ENCODE measurements around the gene CHCHD3. TPM values are rescaled to one million over a fixed set of nuclear protein-coding genes. Genes with fewer than 3 reads are reported as not detected.

The CHCHD3 gene
- total RNA-seq, 1 experiment from 2014 or later, result 102 TPM

GRCh38 chr7:133054162-133054840, 27.6 kb downstream of the CHCHD3 start:
- Mint-ChIP-seq H3K36me3 (ENCODE audit: insufficient read depth, unreplicated experiment) (peaks cover 5% of the 10 kb centered on the region), H3K27me3 (ENCODE audit: insufficient read depth, unreplicated experiment) (no peaks in the 10 kb centered on the region), H3K9me3 (ENCODE audit: unreplicated experiment) (no peaks in the 10 kb centered on the region), H3K4me1 (ENCODE audit: low read depth, unreplicated experiment) (peaks cover 16% of the 10 kb centered on the region), H3K4me3 (ENCODE audit: unreplicated experiment) (no peak overlapping the region), H3K27ac (ENCODE audit: unreplicated experiment) (no peak overlapping the region)
- intact Hi-C loops (cut with micrococcal nuclease; ENCODE audit: unreplicated experiment), result no loop called here
- no peak overlapping the region for H3K4me3 ChIP-seq (ENCODE audit: low read depth, low read length)
- H3K9me3 ChIP-seq, result no peaks in the 10 kb centered on the region
- ChIA-PET CTCF (no interaction called here), POLR2A (no interaction called here)
- TF ChIP-seq CTCF (IDR thresholded peaks at IDR 0.05; ENCODE audit: insufficient read depth in 1 of 2, low read depth in 1 of 2, low read length in 1 of 2, severe bottlenecking in 1 of 2, unreplicated experiment in 1 of 2), result no peak
- DNase-seq, result no peak
- H3K36me3 ChIP-seq (ENCODE audit: control insufficient read depth, insufficient read depth, low read length), result no peaks in the 10 kb centered on the region
- no TSS peak for BruUV-seq (replicated peaks)
- H3K4me1 ChIP-seq, result peaks cover 25% of the 10 kb centered on the region
- H3K27me3 ChIP-seq (replicated peaks; ENCODE audit: control insufficient read depth, insufficient read depth, low read length), result no peaks in the 10 kb centered on the region

GRCh38 chr7:133053321-133053891, 28.5 kb downstream of the CHCHD3 start:
- no peaks in the 10 kb centered on the region for H3K27me3 ChIP-seq (replicated peaks; ENCODE audit: control insufficient read depth, insufficient read depth, low read length)
- DNase-seq, result no peak
- H3K4me3 Mint-ChIP-seq (ENCODE audit: unreplicated experiment), result no peak overlapping the region
- TF ChIP-seq CTCF (IDR thresholded peaks at IDR 0.05; ENCODE audit: insufficient read depth in 1 of 2, low read depth in 1 of 2, low read length in 1 of 2, severe bottlenecking in 1 of 2, unreplicated experiment in 1 of 2), result no peak
- no peaks in the 10 kb centered on the region for H3K9me3 ChIP-seq
- no peaks in the 10 kb centered on the region for H3K27me3 Mint-ChIP-seq (ENCODE audit: insufficient read depth, unreplicated experiment)
- H3K9me3 Mint-ChIP-seq (ENCODE audit: unreplicated experiment), result no peaks in the 10 kb centered on the region
- ChIA-PET CTCF (no interaction called here), POLR2A (no interaction called here)
- intact Hi-C loops (cut with micrococcal nuclease; ENCODE audit: unreplicated experiment), result loop anchor here (2.0 kb wide), 1 partner anchor 51 kb away; no protein-coding TSS in a partner anchor
- H3K27ac Mint-ChIP-seq (ENCODE audit: unreplicated experiment), result no peak overlapping the region
- peaks cover 29% of the 10 kb centered on the region for H3K4me1 ChIP-seq
- BruUV-seq (replicated peaks), result no TSS peak
- H3K36me3 ChIP-seq (ENCODE audit: control insufficient read depth, insufficient read depth, low read length), result no peaks in the 10 kb centered on the region
- H3K4me1 Mint-ChIP-seq (ENCODE audit: low read depth, unreplicated experiment), result peaks cover 16% of the 10 kb centered on the region
- H3K4me3 ChIP-seq (ENCODE audit: low read depth, low read length), result no peak overlapping the region
- peaks cover 5% of the 10 kb centered on the region for H3K36me3 Mint-ChIP-seq (ENCODE audit: insufficient read depth, unreplicated experiment)

GRCh38 chr7:133052826-133053225, 29.1 kb downstream of the CHCHD3 start:
- BruUV-seq (replicated peaks), result no TSS peak

More at GRCh38 chr7:133052826-133053225, 29.1 kb downstream of the CHCHD3 start:
- TF ChIP-seq CTCF (IDR thresholded peaks at IDR 0.05; ENCODE audit: insufficient read depth in 1 of 2, low read depth in 1 of 2, low read length in 1 of 2, severe bottlenecking in 1 of 2, unreplicated experiment in 1 of 2), result no peak
- Mint-ChIP-seq H3K9me3 (ENCODE audit: unreplicated experiment) (no peaks in the 10 kb centered on the region), H3K36me3 (ENCODE audit: insufficient read depth, unreplicated experiment) (peaks cover 5% of the 10 kb centered on the region), H3K27ac (ENCODE audit: unreplicated experiment) (no peak overlapping the region), H3K4me1 (ENCODE audit: low read depth, unreplicated experiment) (peaks cover 16% of the 10 kb centered on the region), H3K4me3 (ENCODE audit: unreplicated experiment) (no peak overlapping the region), H3K27me3 (ENCODE audit: insufficient read depth, unreplicated experiment) (no peaks in the 10 kb centered on the region)
- DNase-seq, result no peak
- no peaks in the 10 kb centered on the region for H3K36me3 ChIP-seq (ENCODE audit: control insufficient read depth, insufficient read depth, low read length)
- POLR2A ChIA-PET, result no interaction called here
- H3K4me3 ChIP-seq (ENCODE audit: low read depth, low read length), result no peak overlapping the region
- H3K27me3 ChIP-seq (replicated peaks; ENCODE audit: control insufficient read depth, insufficient read depth, low read length), result no peaks in the 10 kb centered on the region
- no peaks in the 10 kb centered on the region for H3K9me3 ChIP-seq
- peaks cover 29% of the 10 kb centered on the region for H3K4me1 ChIP-seq
- CTCF ChIA-PET, result no interaction called here
- intact Hi-C loops (cut with micrococcal nuclease; ENCODE audit: unreplicated experiment), result loop anchor here (2.0 kb wide), 1 partner anchor 50 kb away; no protein-coding TSS in a partner anchor
